Stimulated activated CD4-positive, alpha-beta T cell treated with anti-CD3 and anti-CD28 coated beads, Interleukin-15, amount 100 ng/mL, for 48 hours (primary cell): ENCODE results near the gene VAPA.

Experiments used
- DNase-seq, 2 donors: peaks; one replicate each; pipeline ENCODE4 v3.0.0-alpha.2; 2020; ENCODE audit warnings: low read depth in 2 of 2

Gene VAPA

DNA sequence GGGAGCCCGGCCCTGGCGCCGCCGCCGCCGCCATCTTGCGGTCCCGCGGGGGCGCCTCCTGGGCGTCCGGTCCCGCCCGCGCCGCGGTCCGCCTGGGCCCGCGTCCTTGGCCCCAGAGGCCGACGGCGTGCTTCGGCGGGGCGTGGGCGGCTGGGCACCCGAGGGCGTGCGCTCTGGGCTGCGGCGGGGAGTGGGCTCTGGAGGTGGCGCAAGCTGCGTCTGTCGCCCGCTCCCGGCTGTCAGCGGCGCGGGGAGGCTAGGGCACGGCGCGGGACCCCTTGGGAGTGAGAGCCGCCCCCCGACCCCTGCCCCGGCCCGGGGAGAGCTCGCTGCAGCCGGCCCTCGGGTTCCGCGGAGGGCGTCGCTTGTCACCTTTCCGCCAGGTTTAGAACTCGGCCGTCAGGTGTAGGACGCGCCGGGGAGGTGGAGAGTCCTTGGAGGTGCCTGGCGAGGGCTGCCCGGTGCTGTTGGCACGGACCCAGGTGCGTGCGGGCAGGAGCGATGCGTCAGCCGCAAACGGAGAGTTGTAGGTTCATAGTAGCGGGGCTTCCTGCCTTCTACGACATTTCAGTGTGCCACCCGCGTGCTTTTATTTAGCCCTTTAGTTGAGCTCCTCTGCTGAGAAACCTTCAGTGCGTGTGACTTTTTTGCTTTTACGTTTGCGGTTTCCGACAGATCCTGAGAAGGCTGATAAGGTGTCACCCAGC lies 921 bp downstream of the VAPA start:
- DNase-seq, result peak; percentile 62 to 69

DNA sequence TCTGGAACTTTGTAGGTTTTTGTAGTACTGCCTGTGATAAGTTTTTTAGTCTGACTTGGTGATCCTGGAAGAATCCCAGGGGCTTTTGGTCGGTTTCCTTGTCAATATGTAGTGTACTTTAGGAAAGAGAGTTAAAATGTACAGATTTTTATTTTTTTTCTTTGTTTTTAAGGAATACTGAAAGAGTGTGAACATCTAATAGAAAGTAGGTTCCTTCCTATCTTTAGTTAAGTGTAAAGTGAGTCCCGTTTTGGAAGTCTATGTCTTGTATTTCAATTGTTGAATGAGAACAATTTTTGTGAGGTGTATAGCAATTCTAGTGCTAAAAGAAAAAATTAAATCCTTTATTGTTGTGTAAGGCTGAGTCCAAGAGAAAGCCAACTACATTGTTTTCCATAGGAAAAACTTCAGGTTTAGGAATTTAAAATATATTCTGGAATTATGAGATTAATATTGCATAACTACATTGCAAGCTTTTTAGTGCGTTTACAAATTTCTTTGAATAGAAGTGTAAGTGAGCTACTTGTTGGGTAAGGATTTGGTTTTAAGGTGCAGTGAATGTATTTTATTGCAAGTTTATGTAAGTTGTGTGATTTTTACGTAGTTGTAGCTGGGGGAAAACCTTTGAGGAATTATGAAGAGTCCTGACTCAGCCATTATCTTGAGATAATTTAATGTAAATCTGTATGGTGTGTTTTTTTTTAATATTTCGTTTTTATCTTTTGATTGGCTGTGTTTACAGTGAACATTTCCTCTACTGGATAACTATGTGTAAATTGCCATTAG lies 1.7 kb downstream of the VAPA start:
- no peak for DNase-seq

DNA sequence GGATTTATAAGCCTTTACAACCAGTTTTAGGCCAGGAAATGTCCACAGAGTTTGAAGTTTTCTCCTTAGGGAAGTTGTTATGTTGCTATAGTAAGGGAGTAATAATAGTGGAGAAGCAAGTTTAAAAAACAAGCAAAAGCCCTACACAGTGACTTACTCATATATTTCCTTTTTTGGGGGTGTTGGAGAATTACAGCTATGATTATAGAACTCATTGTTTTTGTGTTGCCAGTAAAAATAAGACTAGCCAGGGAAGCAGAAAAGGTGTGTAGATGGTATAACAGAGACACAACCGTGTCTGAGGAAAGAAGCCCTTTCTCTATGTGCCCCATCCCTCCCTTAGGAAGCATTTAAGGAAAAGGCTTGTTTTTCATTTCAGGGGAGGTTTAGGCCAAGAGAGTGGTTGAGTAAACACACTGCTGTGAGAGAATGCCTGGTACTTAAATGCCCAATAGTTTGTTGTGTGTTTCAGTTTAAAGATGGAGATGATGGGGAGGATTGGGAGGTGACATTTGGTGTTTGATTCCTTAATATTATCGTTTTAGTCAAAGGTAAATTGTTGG lies 2.3 kb downstream of the VAPA start:
- DNase-seq, result no peak

DNA sequence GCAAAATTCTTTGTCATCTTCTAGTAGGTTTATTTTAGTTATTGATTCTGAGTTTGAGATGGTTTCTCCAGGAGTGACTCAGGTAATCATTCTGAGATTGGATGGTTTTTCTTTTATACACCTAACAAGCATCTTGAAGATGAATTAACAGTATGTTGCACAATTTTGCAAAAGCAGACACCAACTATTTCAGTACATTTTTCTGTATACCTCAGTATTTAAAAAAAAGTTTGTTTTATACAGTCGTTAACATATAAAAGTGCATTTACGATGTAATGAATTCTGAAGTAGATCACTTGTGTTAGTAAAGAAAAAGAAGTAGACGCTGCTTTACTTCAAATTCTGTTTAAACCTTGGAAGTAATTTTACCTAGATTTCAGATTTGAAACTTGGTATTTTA lies 3.0 kb downstream of the VAPA start:
- DNase-seq, result no peak

DNA sequence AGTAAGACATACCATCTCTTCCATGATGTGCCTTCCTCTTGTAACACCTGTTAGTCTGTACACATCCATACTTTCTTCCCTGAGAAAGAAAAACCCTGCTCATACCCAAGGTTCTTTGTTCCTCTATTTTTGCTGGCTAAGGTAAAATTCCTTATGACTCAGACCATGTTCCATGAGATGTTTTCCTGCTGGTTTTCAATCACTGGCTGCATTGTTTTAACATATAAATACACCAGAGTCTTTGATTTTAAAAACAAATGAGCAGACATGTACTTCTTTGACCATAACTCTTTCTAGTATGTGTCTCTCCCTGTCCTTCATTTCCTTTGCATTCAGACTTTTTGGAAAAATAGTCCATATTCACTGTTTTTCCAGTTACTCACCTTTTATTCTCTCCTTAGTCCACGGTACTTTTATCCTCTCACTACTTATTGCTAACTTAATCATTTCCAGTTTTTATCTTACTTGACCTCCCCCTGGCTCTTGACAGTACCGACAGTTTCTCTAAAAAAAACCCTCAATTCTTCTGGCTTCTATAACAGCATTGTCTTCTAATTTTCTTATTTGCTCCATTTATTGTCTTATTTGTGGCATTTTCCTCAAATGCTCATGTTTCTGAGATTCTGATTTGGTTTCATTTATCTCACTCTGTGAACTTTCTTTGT lies 4.3 kb downstream of the VAPA start:
- DNase-seq, result no peak

DNA sequence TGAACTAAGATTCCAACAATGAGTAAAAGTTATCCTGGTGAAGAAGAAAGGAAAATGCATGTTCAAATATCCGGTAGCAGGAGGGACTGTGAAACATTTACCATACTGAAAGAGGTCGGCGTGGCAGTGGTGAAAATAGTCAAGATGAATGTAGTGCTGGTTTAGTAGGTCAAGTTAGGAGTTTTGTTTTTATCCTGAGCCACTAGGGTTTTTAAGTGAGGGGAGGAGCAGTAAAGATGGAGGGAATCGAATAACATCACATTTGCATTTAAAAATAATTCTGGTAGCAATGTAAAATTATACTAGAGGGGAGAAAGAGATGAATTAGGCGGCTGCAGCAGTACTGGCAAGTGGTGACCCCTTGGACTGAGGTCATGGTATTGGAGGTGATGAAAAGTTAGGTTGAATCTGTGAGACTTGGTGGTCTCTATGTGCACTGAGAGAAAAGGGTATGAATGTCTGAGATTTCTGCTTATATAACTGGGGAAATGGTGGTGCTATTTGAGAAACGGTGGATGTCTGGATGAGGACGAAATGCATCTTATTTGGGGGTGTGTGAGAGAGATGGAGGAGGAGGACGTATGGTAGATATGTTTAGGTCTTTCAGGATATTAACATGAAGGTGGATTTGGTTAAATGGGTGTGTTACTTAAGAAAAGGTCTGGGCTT lies 5.9 kb downstream of the VAPA start:
- no peak for DNase-seq

DNA sequence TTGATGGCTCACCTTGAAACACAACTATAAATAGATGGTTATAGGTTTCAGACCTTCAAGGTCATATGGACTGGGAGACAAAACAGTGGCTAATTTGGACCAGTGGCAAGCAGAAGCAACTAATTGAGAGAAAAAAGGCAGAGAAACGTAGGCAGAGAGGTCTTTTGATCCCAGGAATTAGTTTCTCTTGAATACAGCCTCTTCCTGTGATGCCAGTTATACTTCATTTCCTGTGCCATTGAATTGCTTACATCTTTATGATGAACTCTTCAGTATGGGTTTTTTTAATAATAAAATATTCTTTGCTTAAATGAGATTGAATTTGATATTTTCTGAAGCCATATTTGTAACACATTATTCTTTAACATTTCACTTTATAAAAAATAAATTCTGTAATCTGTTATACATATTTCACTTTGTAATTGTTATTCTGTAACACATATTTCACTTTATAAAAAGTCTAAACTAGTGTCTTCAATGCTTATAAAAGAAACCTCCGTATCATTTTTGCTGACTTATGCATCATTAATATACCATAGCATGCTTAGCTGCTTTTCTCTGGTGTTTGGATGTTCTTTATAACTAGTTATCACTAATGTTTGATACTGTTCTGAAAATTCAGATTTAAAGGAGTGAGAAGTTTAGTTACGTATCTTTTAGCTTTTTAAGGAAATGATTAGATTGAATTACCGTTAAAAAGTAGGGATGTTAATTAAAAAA lies 8.9 kb downstream of the VAPA start:
- DNase-seq, result no peak

DNA sequence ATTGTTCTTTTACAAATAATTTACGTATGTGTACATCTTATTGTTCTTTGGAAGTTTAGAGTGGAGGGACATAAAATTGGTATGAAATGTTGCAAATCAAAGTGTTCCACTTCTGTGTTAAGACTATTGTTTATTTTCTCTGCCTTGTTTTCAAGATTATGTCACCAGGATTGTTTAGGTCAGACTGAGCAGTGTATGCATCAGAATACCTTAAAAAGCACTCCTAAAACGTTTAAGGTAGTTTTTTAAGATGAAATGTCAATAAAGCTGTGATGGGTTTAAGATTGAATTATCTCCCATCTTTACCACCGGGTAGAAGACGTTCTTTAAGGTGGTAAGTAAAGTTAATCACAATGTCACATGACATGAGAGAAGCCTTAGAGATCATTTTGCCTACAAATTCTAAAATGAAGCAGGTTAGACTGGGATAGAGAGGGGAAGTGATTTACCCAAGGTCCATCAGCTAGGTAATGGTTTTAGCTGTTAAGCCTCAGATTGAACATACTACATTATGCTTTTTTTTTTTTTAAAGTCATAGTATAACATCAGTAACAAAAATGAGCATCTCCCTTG lies 10.6 kb downstream of the VAPA start:
- DNase-seq, result no peak

DNA sequence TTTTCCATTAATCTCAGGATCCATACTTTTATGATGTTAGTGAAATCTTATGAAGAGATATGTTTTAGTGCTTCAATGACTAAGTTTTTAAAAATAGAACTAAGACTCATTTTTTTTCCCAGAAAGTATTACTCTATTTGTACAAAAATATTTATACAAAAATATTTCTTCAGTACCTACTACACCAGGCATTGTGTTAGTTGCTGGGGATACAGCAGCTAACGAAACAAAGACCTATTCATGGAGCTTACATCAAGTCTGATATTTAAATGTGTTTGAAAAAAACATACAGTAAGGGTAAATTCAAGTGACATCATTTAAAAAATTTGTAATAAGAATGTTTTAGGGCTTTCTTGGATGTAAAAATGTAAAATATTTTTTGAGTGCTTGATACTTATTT lies 11.6 kb downstream of the VAPA start:
- DNase-seq, result no peak

DNA sequence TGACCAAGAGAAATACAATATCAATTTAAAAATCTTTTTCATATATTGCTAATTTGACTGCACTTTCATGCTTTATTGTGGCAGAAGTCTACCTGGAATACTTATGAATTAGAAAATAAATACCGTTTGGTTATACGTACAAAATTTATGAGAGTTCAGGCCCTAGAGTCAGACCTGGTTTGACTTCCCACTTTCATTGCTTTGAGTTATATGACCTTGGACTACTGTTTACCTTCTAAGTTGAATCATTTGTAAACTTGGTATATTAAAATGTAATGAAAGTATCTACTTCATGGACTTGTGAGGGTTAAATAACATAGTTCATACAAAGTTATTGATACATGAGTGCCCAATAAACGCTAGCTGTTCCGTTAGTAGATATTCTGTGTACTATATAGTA lies 12.0 kb downstream of the VAPA start:
- no peak for DNase-seq

DNA sequence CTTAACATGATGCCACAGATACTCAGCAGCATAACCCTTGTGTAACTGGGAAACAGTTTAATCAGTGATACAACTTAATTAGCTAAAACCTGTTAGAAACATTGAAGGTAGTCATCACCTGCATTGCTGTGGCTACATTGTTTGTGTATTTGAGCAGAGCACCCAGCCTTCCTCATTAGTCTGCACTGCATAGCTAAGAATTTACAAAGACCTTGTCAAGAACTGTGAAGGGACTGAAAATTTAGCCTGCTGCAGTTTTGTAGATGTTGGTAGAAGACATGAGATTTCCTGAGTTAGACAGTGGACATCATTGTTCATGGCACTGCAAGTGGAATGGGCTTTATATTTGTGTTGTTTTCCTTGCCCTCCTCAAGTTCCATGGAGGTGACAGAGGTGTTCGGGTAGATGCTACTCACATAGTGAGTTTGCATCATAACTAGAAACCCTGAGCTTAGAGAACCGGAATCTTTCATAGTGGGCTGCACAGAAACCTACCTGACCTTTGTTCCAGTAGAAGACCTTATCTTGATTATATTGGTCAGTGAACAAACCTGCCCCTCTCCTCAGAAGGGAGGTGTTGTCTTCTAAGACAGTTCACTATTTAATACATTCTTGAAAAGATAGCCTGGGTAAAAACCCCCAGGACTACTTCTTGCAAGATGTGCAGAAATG lies 12.5 kb downstream of the VAPA start:
- DNase-seq, result no peak

DNA sequence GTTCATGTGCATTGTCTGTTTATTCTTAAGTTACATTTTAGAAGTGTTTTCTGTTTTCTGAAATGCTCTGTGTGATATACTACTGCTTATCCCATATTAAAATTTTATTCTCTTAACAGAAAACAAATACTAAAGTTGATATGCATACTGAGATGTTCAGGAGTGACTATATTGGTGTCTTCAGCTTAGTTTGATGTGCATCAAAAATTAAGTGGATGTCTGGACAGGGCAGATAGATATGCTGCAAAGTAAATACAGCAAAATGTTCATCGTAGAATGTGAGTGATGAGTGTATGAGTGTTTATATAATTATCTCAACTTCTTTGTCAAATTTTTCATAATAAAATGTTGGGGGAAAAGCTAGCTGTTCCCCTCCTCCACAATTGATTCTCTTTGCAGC lies 13.2 kb downstream of the VAPA start:
- no peak for DNase-seq

DNA sequence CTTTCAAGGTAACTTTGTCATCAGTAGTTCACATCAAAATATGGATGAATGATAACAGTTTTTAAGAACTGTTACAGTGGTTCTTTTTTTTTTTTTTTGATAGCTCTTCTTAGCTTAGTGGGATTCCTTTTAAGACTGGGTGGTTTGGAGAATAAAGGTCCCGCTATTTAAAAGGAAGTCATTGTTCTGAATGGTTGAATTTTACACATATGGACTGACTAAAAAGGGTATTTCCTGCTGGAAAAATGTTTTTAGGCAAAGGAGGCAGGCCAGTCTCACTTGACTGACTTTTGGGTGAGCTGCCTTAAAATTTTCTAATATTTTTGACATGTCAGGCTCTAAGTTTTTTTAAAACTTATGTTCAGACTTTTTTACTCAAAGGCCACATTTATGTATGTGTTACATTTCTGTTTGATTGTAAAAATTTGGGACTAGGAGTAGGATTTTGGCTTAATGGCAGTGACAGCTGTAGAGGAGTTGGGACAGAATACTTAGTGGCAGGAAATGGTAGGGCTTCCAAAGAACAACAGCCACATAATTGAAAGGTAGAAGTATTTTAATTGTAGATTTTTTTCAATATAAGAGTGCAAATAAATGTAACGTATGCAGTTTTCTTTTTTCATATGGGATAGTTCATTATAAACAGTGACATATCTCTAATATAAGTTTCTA lies 13.7 kb downstream of the VAPA start:
- DNase-seq, result no peak

DNA sequence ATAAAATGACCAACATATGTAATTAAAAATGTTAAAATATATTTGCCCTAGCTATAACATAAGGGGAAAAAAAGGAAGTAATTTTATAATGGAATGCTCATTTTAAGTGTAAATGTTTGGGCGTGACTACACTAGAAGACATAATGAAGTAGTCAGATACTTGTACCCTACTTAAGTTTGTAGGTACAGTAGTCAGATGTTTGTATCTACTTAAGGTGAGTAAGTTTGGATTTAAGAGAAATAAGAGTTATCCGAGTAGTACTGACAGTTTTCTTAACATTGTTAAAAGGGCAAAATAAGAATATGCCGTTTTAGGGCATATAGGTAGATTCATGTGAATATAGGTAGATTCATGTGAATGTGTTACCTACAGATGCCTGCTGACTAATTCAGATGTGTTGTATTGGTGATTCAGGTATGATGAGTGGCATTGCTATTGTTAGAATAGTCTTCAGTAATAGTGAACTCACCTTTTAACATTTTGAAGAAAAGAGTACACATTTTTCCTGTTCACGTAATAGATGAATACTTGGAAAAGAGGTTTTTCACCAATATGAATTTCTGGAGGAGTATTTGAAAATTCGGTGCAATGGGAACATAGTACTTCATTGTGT lies 14.9 kb downstream of the VAPA start:
- DNase-seq, result no peak

DNA sequence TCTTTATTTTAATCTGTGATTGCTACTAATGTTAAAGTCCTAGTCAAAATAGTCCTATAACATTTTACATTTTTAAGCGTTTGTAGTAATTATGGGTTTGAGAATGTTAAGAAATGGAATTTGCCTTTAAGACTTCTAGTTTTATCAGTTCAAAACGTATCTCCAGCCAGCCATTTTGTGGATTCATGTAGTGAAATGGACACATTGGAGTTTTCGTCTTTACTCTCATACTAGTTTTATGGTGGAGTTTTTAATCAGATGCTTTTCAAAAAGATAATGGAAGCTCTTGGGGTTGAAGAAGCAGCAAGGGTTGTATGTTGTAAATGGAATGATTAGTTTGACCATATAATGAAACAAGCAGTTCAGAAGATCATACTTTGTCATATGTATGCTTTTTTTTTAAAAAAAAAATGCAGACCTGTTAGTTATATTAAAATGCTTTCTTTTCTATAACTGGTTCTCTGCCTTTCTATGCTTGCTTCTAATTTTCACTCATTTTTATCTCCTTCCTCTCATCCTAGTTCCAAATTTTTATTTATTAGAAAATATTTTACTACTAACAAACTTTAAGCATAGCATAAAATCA lies 16.6 kb downstream of the VAPA start:
- no peak for DNase-seq

DNA sequence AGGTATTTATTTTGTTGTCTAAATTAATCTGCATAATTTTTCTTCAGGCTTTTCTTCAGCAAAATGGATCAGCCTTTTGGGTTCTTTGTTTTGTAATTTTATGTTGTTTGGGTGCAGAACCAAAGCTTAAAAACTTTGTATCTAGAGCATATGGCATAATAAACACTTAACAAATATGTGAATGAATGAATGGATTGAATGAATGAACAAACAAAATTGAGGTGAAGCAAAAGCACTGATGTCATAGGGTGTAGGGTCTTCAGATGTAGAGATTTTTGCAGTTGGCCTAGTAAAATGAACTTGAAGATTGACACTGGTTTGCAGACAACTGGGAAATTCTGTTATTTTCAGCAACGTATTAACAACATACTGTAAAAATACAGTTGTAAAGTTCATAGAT lies 17.3 kb downstream of the VAPA start:
- no peak for DNase-seq

DNA sequence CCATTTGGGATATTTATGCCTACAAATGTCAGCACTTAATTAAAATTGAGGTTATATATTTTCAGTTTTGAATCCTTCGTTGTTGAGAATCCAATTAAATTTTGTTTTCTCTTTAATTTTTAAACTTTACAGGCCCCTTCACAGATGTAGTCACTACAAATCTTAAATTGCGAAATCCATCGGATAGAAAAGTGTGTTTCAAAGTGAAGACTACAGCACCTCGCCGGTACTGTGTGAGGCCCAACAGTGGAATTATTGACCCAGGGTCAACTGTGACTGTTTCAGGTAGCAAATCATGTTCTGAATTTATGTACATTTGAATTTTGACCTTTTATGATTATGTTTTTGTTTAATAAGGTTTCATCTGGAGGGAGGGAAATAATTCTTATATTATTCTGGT lies 17.9 kb downstream of the VAPA start:
- no peak for DNase-seq

DNA sequence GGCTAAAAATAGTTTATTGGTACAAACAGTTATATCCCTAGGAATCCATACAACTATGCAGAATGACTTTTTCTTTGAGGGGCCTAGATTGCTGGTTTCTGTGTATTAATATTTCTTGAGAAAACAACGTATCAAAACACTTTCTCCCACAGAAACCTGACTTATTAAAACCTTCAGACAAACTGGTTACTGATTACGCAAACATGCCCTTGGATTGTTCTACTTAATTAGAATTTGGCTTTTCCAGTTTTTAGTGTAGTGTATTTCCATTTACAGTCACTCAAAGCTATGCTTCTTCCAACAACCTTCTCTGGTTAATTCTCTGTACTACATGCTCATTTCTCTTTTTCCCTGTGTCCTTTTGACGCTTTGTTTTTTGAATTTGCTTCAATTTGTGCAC lies 20.0 kb downstream of the VAPA start:
- DNase-seq, result no peak

DNA sequence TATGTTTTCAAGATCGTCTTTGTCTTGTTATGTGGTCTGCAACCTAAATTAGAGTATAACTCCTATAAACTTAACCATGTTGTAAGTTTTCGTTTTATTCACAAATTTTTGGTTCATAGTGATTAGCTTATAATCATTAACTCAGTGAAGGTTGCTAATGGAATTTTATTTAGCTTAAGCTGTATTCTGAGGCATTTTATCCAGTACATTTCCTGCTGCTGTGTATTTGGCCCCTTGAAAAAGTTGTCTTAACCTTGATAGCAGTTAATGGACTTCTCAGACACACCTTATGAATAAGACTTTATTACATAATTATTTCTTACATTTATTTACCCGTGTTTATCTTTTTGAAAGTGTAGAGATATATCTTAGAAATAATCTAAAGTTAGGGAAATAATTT lies 20.5 kb downstream of the VAPA start:
- DNase-seq, result no peak
